ENCODE data around the gene MACROD2. TPM values are rescaled to one million over a fixed set of nuclear protein-coding genes. Genes with fewer than 3 reads are reported as not detected.

The MACROD2 gene
- total RNA-seq, 1 donor from 2014 or later: 3.1 TPM

- Histone ChIP-seq H3K4me3 (ENCODE audit: low read length in 3 of 3) (no peak overlapping the region), H3K27ac (ENCODE audit: low read depth, low read length) (no peak overlapping the region), H3K27me3 (ENCODE audit: control insufficient read depth in 3 of 3, insufficient read depth in 3 of 3, low read length in 3 of 3) (no peaks in the 10 kb centered on the region), H3K9ac (ENCODE audit: low read depth in 1 of 3, low read length in 3 of 3) (no peak overlapping the region), H3K4me1 (ENCODE audit: control insufficient read depth in 3 of 3, insufficient read depth in 3 of 3, low read length in 3 of 3) (no peaks in the 10 kb centered on the region), H3K9me3 (ENCODE audit: control insufficient read depth in 3 of 3, low read length in 3 of 3) (no peaks in the 10 kb centered on the region), H3K36me3 (ENCODE audit: control insufficient read depth in 3 of 3, insufficient read depth in 3 of 3, low read length in 3 of 3) (no peaks in the 10 kb centered on the region)
Observed at GRCh38 chr20:16036331-16036730, 2041.0 kb downstream of the MACROD2 start.

GRCh38 chr20:16040742-16041141 lies 2045.4 kb downstream of the MACROD2 start:
- Histone ChIP-seq H3K27me3 (ENCODE audit: control insufficient read depth in 3 of 3, insufficient read depth in 3 of 3, low read length in 3 of 3) (no peaks in the 10 kb centered on the region), H3K4me3 (ENCODE audit: low read length in 3 of 3) (no peak overlapping the region), H3K36me3 (ENCODE audit: control insufficient read depth in 3 of 3, insufficient read depth in 3 of 3, low read length in 3 of 3) (no peaks in the 10 kb centered on the region), H3K27ac (ENCODE audit: low read depth, low read length) (no peak overlapping the region), H3K4me1 (ENCODE audit: control insufficient read depth in 3 of 3, insufficient read depth in 3 of 3, low read length in 3 of 3) (no peaks in the 10 kb centered on the region), H3K9ac (ENCODE audit: low read depth in 1 of 3, low read length in 3 of 3) (no peak overlapping the region), H3K9me3 (ENCODE audit: control insufficient read depth in 3 of 3, low read length in 3 of 3) (no peaks in the 10 kb centered on the region)

- H3K36me3 ChIP-seq (ENCODE audit: control insufficient read depth in 3 of 3, insufficient read depth in 3 of 3, low read length in 3 of 3): no peaks in the 10 kb centered on the region
- no peaks in the 10 kb centered on the region for H3K4me1 ChIP-seq (ENCODE audit: control insufficient read depth in 3 of 3, insufficient read depth in 3 of 3, low read length in 3 of 3)
- H3K27ac ChIP-seq (ENCODE audit: low read depth, low read length): no peak overlapping the region
- no peaks in the 10 kb centered on the region for H3K27me3 ChIP-seq (ENCODE audit: control insufficient read depth in 3 of 3, insufficient read depth in 3 of 3, low read length in 3 of 3)
- H3K9ac ChIP-seq (ENCODE audit: low read depth in 1 of 3, low read length in 3 of 3): no peak overlapping the region
- no peak overlapping the region for H3K4me3 ChIP-seq (ENCODE audit: low read length in 3 of 3)
- no peaks in the 10 kb centered on the region for H3K9me3 ChIP-seq (ENCODE audit: control insufficient read depth in 3 of 3, low read length in 3 of 3)
Observed at GRCh38 chr20:16042731-16043130, 2047.4 kb downstream of the MACROD2 start.

GRCh38 chr20:16043931-16044330 lies 2048.6 kb downstream of the MACROD2 start:
- H3K36me3 ChIP-seq (ENCODE audit: control insufficient read depth in 3 of 3, insufficient read depth in 3 of 3, low read length in 3 of 3): no peaks in the 10 kb centered on the region
- H3K27ac ChIP-seq (ENCODE audit: low read depth, low read length): no peak overlapping the region
- H3K9ac ChIP-seq (ENCODE audit: low read depth in 1 of 3, low read length in 3 of 3): no peak overlapping the region
- H3K4me1 ChIP-seq (ENCODE audit: control insufficient read depth in 3 of 3, insufficient read depth in 3 of 3, low read length in 3 of 3): no peaks in the 10 kb centered on the region
- no peak overlapping the region for H3K4me3 ChIP-seq (ENCODE audit: low read length in 3 of 3)
- H3K9me3 ChIP-seq (ENCODE audit: control insufficient read depth in 3 of 3, low read length in 3 of 3): no peaks in the 10 kb centered on the region
- H3K27me3 ChIP-seq (ENCODE audit: control insufficient read depth in 3 of 3, insufficient read depth in 3 of 3, low read length in 3 of 3): no peaks in the 10 kb centered on the region

- no peak overlapping the region for H3K27ac ChIP-seq (ENCODE audit: low read depth, low read length)
- no peaks in the 10 kb centered on the region for H3K27me3 ChIP-seq (ENCODE audit: control insufficient read depth in 3 of 3, insufficient read depth in 3 of 3, low read length in 3 of 3)
- H3K36me3 ChIP-seq (ENCODE audit: control insufficient read depth in 3 of 3, insufficient read depth in 3 of 3, low read length in 3 of 3): no peaks in the 10 kb centered on the region
- H3K9ac ChIP-seq (ENCODE audit: low read depth in 1 of 3, low read length in 3 of 3): no peak overlapping the region
- H3K4me3 ChIP-seq (ENCODE audit: low read length in 3 of 3): no peak overlapping the region
- H3K4me1 ChIP-seq (ENCODE audit: control insufficient read depth in 3 of 3, insufficient read depth in 3 of 3, low read length in 3 of 3): no peaks in the 10 kb centered on the region
- no peaks in the 10 kb centered on the region for H3K9me3 ChIP-seq (ENCODE audit: control insufficient read depth in 3 of 3, low read length in 3 of 3)
Observed at GRCh38 chr20:16048876-16049275, 2053.6 kb downstream of the MACROD2 start.

- Histone ChIP-seq H3K36me3 (ENCODE audit: control insufficient read depth in 3 of 3, insufficient read depth in 3 of 3, low read length in 3 of 3) (no peaks in the 10 kb centered on the region), H3K9me3 (ENCODE audit: control insufficient read depth in 3 of 3, low read length in 3 of 3) (no peaks in the 10 kb centered on the region), H3K27me3 (ENCODE audit: control insufficient read depth in 3 of 3, insufficient read depth in 3 of 3, low read length in 3 of 3) (no peaks in the 10 kb centered on the region), H3K9ac (ENCODE audit: low read depth in 1 of 3, low read length in 3 of 3) (no peak overlapping the region), H3K27ac (ENCODE audit: low read depth, low read length) (no peak overlapping the region), H3K4me3 (ENCODE audit: low read length in 3 of 3) (no peak overlapping the region), H3K4me1 (ENCODE audit: control insufficient read depth in 3 of 3, insufficient read depth in 3 of 3, low read length in 3 of 3) (no peaks in the 10 kb centered on the region)
Observed at GRCh38 chr20:16049529-16050093, 2054.3 kb downstream of the MACROD2 start.

- Histone ChIP-seq H3K27ac (ENCODE audit: low read depth, low read length) (no peak overlapping the region), H3K27me3 (ENCODE audit: control insufficient read depth in 3 of 3, insufficient read depth in 3 of 3, low read length in 3 of 3) (no peaks in the 10 kb centered on the region), H3K4me3 (ENCODE audit: low read length in 3 of 3) (no peak overlapping the region), H3K9me3 (ENCODE audit: control insufficient read depth in 3 of 3, low read length in 3 of 3) (no peaks in the 10 kb centered on the region), H3K4me1 (ENCODE audit: control insufficient read depth in 3 of 3, insufficient read depth in 3 of 3, low read length in 3 of 3) (no peaks in the 10 kb centered on the region), H3K36me3 (ENCODE audit: control insufficient read depth in 3 of 3, insufficient read depth in 3 of 3, low read length in 3 of 3) (no peaks in the 10 kb centered on the region), H3K9ac (ENCODE audit: low read depth in 1 of 3, low read length in 3 of 3) (no peak overlapping the region)
Observed at GRCh38 chr20:16050366-16050765, 2055.1 kb downstream of the MACROD2 start.

GRCh38 chr20:16051968-16052367 lies 2056.7 kb downstream of the MACROD2 start:
- H3K4me3 ChIP-seq (ENCODE audit: low read length in 3 of 3): no peak overlapping the region
- no peak overlapping the region for H3K27ac ChIP-seq (ENCODE audit: low read depth, low read length)
- no peaks in the 10 kb centered on the region for H3K4me1 ChIP-seq (ENCODE audit: control insufficient read depth in 3 of 3, insufficient read depth in 3 of 3, low read length in 3 of 3)
- H3K27me3 ChIP-seq (ENCODE audit: control insufficient read depth in 3 of 3, insufficient read depth in 3 of 3, low read length in 3 of 3): no peaks in the 10 kb centered on the region
- no peaks in the 10 kb centered on the region for H3K9me3 ChIP-seq (ENCODE audit: control insufficient read depth in 3 of 3, low read length in 3 of 3)
- H3K9ac ChIP-seq (ENCODE audit: low read depth in 1 of 3, low read length in 3 of 3): no peak overlapping the region
- no peaks in the 10 kb centered on the region for H3K36me3 ChIP-seq (ENCODE audit: control insufficient read depth in 3 of 3, insufficient read depth in 3 of 3, low read length in 3 of 3)

- no peaks in the 10 kb centered on the region for H3K27me3 ChIP-seq (ENCODE audit: control insufficient read depth in 3 of 3, insufficient read depth in 3 of 3, low read length in 3 of 3)
- H3K27ac ChIP-seq (ENCODE audit: low read depth, low read length): no peak overlapping the region
- H3K4me1 ChIP-seq (ENCODE audit: control insufficient read depth in 3 of 3, insufficient read depth in 3 of 3, low read length in 3 of 3): no peaks in the 10 kb centered on the region
- H3K36me3 ChIP-seq (ENCODE audit: control insufficient read depth in 3 of 3, insufficient read depth in 3 of 3, low read length in 3 of 3): no peaks in the 10 kb centered on the region
- H3K9ac ChIP-seq (ENCODE audit: low read depth in 1 of 3, low read length in 3 of 3): no peak overlapping the region
- no peaks in the 10 kb centered on the region for H3K9me3 ChIP-seq (ENCODE audit: control insufficient read depth in 3 of 3, low read length in 3 of 3)
- H3K4me3 ChIP-seq (ENCODE audit: low read length in 3 of 3): no peak overlapping the region
Observed at GRCh38 chr20:16052456-16052855, 2057.1 kb downstream of the MACROD2 start.

- Histone ChIP-seq H3K27ac (ENCODE audit: low read depth, low read length) (no peak overlapping the region), H3K4me3 (ENCODE audit: low read length in 3 of 3) (no peak overlapping the region), H3K4me1 (ENCODE audit: control insufficient read depth in 3 of 3, insufficient read depth in 3 of 3, low read length in 3 of 3) (no peaks in the 10 kb centered on the region), H3K9ac (ENCODE audit: low read depth in 1 of 3, low read length in 3 of 3) (no peak overlapping the region), H3K36me3 (ENCODE audit: control insufficient read depth in 3 of 3, insufficient read depth in 3 of 3, low read length in 3 of 3) (no peaks in the 10 kb centered on the region), H3K9me3 (ENCODE audit: control insufficient read depth in 3 of 3, low read length in 3 of 3) (no peaks in the 10 kb centered on the region), H3K27me3 (ENCODE audit: control insufficient read depth in 3 of 3, insufficient read depth in 3 of 3, low read length in 3 of 3) (no peaks in the 10 kb centered on the region)
Observed at GRCh38 chr20:16054985-16055384, 2059.7 kb downstream of the MACROD2 start.

GRCh38 chr20:16057651-16058050 lies 2062.3 kb downstream of the MACROD2 start:
- Histone ChIP-seq H3K9ac (ENCODE audit: low read depth in 1 of 3, low read length in 3 of 3) (no peak overlapping the region), H3K36me3 (ENCODE audit: control insufficient read depth in 3 of 3, insufficient read depth in 3 of 3, low read length in 3 of 3) (no peaks in the 10 kb centered on the region), H3K27me3 (ENCODE audit: control insufficient read depth in 3 of 3, insufficient read depth in 3 of 3, low read length in 3 of 3) (no peaks in the 10 kb centered on the region), H3K4me3 (ENCODE audit: low read length in 3 of 3) (no peak overlapping the region), H3K27ac (ENCODE audit: low read depth, low read length) (no peak overlapping the region), H3K9me3 (ENCODE audit: control insufficient read depth in 3 of 3, low read length in 3 of 3) (no peaks in the 10 kb centered on the region), H3K4me1 (ENCODE audit: control insufficient read depth in 3 of 3, insufficient read depth in 3 of 3, low read length in 3 of 3) (no peaks in the 10 kb centered on the region)

Data from skeletal muscle tissue (tissue), 4 donors.